ENCODE data around the gene FHAD1. TPM values are rescaled to one million over a fixed set of nuclear protein-coding genes. Genes with fewer than 3 reads are reported as not detected.

The FHAD1 gene
- total RNA-seq, 6 donors from 2014 or later: 2.0 to 45.8 (median 12.5) TPM

GRCh38 chr1:15233689-15234088 is 13.3 kb upstream of the FHAD1 start:
- no peak for ATAC-seq (ENCODE audit: low FRiP score in 2 of 2)

DNA sequence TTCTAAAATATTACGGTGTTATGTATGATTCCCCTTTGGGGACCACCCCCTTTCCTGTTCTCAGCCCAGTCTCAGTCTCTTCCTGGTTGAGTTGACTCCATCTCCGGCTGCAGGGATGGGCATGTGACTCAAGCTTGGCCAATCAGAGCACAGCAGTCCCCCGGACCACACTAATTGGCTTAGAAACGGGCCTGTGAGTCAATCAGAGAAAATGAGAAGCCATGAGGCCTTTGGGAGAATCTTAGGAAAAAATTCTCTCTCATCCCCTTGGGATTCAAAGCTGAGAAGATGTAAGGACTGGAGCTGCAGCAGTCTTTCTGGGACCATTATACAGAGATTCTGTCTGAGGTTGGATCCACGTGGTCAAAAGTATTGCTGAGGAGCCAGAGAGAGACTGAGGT is 10.7 kb upstream of the FHAD1 start:
- TF ChIP-seq POLR2AphosphoS5 (IDR thresholded peaks at IDR 0.05) (no peak), EP300 (IDR thresholded peaks at IDR 0.05) (no peak), POLR2A (IDR thresholded peaks at IDR 0.05) (no peak)
- TF ChIP-seq, protein P1, sequence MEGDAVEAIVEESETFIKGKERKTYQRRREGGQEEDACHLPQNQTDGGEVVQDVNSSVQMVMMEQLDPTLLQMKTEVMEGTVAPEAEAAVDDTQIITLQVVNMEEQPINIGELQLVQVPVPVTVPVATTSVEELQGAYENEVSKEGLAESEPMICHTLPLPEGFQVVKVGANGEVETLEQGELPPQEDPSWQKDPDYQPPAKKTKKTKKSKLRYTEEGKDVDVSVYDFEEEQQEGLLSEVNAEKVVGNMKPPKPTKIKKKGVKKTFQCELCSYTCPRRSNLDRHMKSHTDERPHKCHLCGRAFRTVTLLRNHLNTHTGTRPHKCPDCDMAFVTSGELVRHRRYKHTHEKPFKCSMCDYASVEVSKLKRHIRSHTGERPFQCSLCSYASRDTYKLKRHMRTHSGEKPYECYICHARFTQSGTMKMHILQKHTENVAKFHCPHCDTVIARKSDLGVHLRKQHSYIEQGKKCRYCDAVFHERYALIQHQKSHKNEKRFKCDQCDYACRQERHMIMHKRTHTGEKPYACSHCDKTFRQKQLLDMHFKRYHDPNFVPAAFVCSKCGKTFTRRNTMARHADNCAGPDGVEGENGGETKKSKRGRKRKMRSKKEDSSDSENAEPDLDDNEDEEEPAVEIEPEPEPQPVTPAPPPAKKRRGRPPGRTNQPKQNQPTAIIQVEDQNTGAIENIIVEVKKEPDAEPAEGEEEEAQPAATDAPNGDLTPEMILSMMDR (IDR thresholded peaks at IDR 0.05): no peak
- Histone ChIP-seq H3K4me1 (no peaks in the 10 kb centered on the region), H3K4me3 (no peak overlapping the region), H3K27me3 (no peaks in the 10 kb centered on the region), H3K27ac (no peak overlapping the region), H3K36me3 (no peaks in the 10 kb centered on the region), H3K9me3 (no peaks in the 10 kb centered on the region)
- no peak for ATAC-seq (ENCODE audit: low FRiP score in 2 of 2)
- 81 to 82% methylated on average over 5 of the region's 5 CpGs for WGBS, 2 donors
- DNase-seq: no peak

More at GRCh38 chr1:15233689-15234088, 13.3 kb upstream of the FHAD1 start:
- no peaks in the 10 kb centered on the region for H3K9me3 ChIP-seq
- no peaks in the 10 kb centered on the region for H3K27me3 ChIP-seq
- H3K4me3 ChIP-seq: no peak overlapping the region
- H3K27ac ChIP-seq: no peak overlapping the region
- no peaks in the 10 kb centered on the region for H3K36me3 ChIP-seq
- TF ChIP-seq, protein P1 (IDR thresholded peaks at IDR 0.05): no peak
- no peak for TF ChIP-seq POLR2AphosphoS5 (IDR thresholded peaks at IDR 0.05)
- TF ChIP-seq EP300 (IDR thresholded peaks at IDR 0.05): no peak
- no peak for TF ChIP-seq POLR2A (IDR thresholded peaks at IDR 0.05)
- no peaks in the 10 kb centered on the region for H3K4me1 ChIP-seq
- no peak for DNase-seq

DNA sequence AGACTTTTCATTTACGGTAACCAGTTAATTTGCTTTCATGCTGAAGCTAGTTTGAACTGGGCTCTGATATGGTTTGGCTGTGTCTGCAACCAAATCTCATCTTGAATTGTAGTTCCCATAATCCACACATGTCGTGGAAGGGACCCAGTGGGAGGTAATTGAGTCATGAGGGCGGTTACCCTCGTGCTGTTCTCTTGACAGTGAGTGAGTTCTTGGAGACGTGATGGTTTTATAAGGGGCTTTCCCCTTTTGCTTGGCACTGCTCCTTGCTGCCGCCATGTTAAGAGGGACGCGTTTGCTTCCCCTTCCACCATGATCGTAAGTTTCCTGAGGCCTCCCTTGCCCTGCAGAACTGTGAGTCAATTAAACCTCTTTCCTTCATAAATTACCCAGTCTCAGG is 10.3 kb upstream of the FHAD1 start:
- Histone ChIP-seq H3K9me3 (no peaks in the 10 kb centered on the region), H3K36me3 (no peaks in the 10 kb centered on the region), H3K27me3 (no peaks in the 10 kb centered on the region), H3K4me1 (no peaks in the 10 kb centered on the region), H3K27ac (no peak overlapping the region), H3K4me3 (no peak overlapping the region)
- TF ChIP-seq, protein P1 (IDR thresholded peaks at IDR 0.05): no peak
- no peak for TF ChIP-seq POLR2AphosphoS5 (IDR thresholded peaks at IDR 0.05)
- ATAC-seq (ENCODE audit: low FRiP score in 2 of 2) (no peak), DNase-seq (no peak)
- 82 to 90% methylated on average over 9 of the region's 9 CpGs for WGBS, 2 donors

GRCh38 chr1:15238789-15239188 is 8.2 kb upstream of the FHAD1 start:
- H3K27me3 ChIP-seq: no peaks in the 10 kb centered on the region
- DNase-seq (no peak), ATAC-seq (ENCODE audit: low FRiP score in 2 of 2) (no peak)

GRCh38 chr1:15242766-15243165 is 4.3 kb upstream of the FHAD1 start:
- Histone ChIP-seq H3K9me3 (no peaks in the 10 kb centered on the region), H3K4me1 (peaks cover 6 to 20% (median 14%) of the 10 kb centered on the region in 4 donors), H3K36me3 (no peaks in the 10 kb centered on the region), H3K27ac (no peak overlapping the region), H3K27me3 (no peaks in the 10 kb centered on the region), H3K4me3 (no peak overlapping the region)
- 90 to 92% methylated on average over 7 of the region's 7 CpGs for WGBS, 2 donors
- TF ChIP-seq EP300 (IDR thresholded peaks at IDR 0.05) (no peak), POLR2A (IDR thresholded peaks at IDR 0.05) (no peak), POLR2AphosphoS5 (IDR thresholded peaks at IDR 0.05) (no peak)
- TF ChIP-seq, protein P1 (IDR thresholded peaks at IDR 0.05): no peak
- DNase-seq: no peak
- no peak for ATAC-seq (ENCODE audit: low FRiP score in 2 of 2)

More at GRCh38 chr1:15238789-15239188, 8.2 kb upstream of the FHAD1 start:
- TF ChIP-seq POLR2A (IDR thresholded peaks at IDR 0.05): no peak
- no peak for TF ChIP-seq POLR2AphosphoS5 (IDR thresholded peaks at IDR 0.05)
- no peak for TF ChIP-seq EP300 (IDR thresholded peaks at IDR 0.05)
- TF ChIP-seq, protein P1 (IDR thresholded peaks at IDR 0.05): no peak
- H3K36me3 ChIP-seq: no peaks in the 10 kb centered on the region
- H3K4me1 ChIP-seq: no peaks in the 10 kb centered on the region
- WGBS, 2 donors: 90 to 100% methylated on average over 1 of the region's 1 CpG
- H3K4me3 ChIP-seq: no peak overlapping the region
- H3K9me3 ChIP-seq: no peaks in the 10 kb centered on the region
- no peak overlapping the region for H3K27ac ChIP-seq

Measured in upper lobe of left lung (tissue), 6 donors.